Inferior parietal cortex (tissue), 1 donor: Measurements from ENCODE around the gene PPP1CA.
A peak's percentile ranks its signal among the peaks of the same experiment; 100 is the strongest.

Source experiments
- DNase-seq: peaks from one replicate; pipeline ENCODE4 v3.0.0-alpha.2; 2016; ENCODE audit errors: extremely low spot score

The PPP1CA gene

GRCh38 chr11:67387069-67387468, 14.6 kb downstream of the PPP1CA start:
- no peak for DNase-seq

DNA sequence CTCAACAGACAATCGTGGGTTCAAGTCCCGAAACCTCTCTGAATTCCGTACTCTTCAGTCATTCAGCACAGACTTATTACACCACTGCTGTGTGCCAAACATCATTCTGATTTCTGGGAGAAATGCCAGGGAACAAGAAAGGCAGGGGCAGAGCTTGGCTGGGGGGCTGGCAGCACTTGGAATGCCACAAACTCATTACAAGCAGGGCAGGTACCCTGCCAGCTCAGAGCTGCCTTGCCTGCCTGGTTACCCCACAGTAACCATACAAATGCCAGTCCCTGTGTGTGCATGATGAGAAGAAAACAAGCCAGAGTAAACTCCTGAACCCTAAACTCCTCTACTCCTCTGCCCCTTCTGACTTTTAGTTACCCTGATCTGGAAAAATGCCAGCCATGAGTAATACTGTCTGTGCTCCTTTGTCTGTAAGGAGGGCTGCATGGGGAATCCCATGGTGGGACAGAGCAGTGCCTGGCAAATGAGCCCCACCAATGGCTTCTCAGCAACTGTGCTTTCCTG, 16.7 kb downstream of the PPP1CA start:
- DNase-seq = no peak

- peak; percentile 88 for DNase-seq
Observed at GRCh38 chr11:67382276-67383136, 19.2 kb downstream of the PPP1CA start.

GRCh38 chr11:67381244-67381972, 20.2 kb downstream of the PPP1CA start:
- no peak for DNase-seq

GRCh38 chr11:67379061-67380058, 22.3 kb downstream of the PPP1CA start:
- no peak for DNase-seq

- no peak for DNase-seq
Observed at GRCh38 chr11:67378544-67378943, 23.1 kb downstream of the PPP1CA start.

GRCh38 chr11:67376873-67377808, 24.5 kb downstream of the PPP1CA start:
- no peak for DNase-seq

DNA sequence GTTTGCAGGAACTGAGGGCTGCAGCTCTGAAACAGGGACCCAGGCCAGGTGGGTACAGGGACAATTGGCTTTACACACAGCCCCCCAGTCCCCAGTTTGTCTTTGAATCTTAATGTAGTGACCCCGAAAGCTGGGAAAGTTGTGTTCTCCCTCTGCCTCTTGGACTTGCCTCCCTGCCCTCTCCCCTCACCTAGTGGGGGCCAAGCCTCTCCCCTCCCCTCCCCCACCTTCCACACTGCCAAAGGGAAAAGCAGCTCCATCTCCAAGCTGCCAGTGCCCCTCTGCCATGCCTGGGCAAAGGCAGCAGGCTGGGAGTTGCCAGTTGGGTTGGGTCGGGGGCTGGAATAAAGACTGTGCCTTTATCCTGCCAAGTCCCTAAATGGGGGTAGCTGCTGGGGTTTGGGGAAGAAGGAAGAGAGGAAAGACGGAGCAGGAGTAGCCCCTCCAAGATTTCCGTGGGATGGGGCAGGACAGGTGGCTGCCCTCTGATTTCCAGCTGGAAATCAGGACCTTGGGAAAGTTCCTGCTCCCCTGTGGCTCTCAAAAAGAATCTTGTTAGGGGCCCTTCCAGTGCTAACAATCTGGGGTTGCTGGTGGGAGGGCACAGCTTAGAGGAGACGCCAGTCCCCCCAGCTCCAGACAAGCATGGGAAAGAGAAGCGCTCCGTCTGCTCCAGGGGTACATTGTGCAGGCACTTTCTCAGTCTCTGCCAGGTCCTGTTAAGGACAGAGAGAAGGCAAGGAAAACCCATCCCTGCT, 25.4 kb downstream of the PPP1CA start:
- DNase-seq = no peak

- no peak for DNase-seq
Observed at GRCh38 chr11:67375320-67376055, 26.2 kb downstream of the PPP1CA start.

- DNase-seq = no peak
Observed at GRCh38 chr11:67374571-67375281, 26.9 kb downstream of the PPP1CA start.

DNA sequence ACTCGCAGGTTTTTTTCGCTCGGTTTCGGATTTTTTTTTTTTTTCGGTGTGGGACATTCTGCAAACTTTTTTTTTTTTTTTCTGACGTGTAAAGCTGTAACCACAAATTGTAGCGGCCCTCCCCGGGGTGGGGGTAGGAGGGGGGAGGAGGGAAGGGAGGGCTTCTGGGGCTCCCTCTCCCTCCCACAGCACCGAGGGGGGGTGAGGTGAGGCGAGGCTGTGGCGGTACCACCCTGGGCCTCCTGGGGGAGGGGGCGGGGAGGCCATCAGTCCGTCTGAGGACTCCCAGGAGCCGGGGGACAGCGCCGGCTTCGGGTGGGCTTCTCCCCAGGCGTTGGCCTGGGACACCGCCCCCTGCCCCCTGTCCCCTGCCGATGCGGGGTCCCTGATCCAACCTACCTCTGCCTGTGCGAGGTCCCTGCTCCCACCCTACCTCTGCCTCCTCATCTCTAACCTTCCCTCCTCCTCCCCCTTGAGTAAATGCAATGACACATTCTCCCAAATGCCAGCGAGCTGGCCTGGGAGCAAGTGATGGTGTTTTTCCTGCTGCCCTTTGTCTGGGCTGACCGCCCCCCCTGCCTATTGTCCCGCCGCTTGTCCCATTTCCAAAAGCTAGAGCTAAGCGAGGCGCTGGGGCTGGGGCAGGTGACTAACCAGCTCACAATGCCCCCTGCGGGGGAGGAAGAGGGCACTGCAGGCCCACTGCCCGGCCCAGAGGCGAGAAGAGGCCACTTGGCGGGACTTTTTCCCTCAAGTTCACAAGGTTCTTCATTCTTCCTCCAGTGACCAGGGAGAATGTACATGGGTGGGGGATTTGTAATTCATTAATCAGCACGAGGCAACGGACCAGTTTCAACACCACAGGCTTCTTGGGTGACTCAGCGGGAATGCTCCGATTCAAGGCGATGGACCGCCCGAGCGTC, 27.7 kb downstream of the PPP1CA start:
- DNase-seq = peak; percentile 15

DNA sequence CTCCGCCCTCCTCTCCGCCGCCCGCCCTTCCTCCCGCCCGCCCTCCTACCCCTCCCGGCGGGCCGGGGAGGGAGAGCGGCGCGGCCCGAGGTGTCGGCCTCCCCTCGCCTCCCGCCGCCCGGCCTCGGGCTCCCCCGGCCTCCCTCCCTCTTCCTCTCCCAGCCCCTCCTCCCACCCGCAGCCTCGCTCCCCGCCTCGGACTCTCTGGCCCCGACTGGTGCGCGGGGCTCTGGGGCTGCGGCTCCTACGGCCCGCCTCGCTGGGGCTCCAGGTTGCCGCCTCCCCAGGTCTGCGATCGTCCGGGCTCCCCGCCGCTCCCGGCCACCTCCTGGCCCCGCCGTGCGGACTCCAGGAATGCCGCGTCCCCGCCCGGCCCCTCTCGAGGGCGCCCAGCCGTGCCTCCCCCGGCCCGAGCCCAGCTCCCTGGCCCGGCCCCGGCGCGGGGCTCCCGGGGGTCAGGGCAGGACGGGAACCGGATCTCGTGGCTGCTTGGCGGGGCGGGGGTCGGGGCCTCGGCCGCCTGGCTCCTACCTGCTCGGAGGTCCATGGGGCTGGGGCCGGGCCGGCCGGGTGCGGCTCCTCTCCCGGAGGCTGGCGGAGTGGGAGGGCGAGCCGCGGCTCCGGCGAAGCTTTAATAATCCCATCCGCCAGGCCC, 28.5 kb downstream of the PPP1CA start, which contains the start of gene CLCF1:
Gene CLCF1, minus strand, starts transcription at position 606 of the 655 bp plus-strand sequence. Its CDS starts 59 bp downstream, at position 547.
- DNase-seq = no peak

- DNase-seq = no peak
Observed at GRCh38 chr11:67372321-67372992, 29.2 kb downstream of the PPP1CA start.

DNA sequence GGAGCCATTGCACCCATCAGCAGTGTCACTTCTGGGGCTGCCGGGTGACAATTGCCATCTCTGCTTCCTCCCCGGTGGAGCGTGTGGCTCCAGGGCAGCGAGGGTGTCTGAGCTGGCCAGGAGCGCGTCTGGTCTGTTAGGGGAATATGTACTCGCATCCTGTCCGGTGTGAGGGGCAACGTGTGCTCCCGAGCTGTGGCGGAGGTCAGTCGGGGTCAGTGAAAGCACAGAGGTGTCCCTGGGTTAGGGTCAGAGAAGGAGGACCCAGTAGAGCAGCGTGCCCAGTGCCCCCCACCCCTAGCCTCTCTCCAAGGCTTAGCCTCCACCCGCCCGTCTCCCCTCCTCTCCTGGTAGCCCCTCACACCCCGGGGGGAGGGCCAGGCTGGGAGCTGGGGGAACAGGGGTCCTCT, 29.7 kb downstream of the PPP1CA start:
- no peak for DNase-seq

- no peak for DNase-seq
Observed at GRCh38 chr11:67371189-67371910, 30.3 kb downstream of the PPP1CA start.
